Neural cell (in vitro differentiated cells): ENCODE measurements around the gene VAV2. TPM values are rescaled to one million over a fixed set of nuclear protein-coding genes. Genes with fewer than 3 reads are reported as not detected.

Source experiments
- H2AFZ ChIP-seq: fragments of 200-600, 300-800 bp; sonication (generic), shearing (Covaris generic); 2 replicates; pipeline ENCODE4 v1.6.0; 2014; ENCODE audit warnings: low read depth, mild to moderate bottlenecking, antibody characterized with exemption, low read length, moderate library complexity
- H3F3A ChIP-seq: fragments of 200-600 bp; shearing (Covaris generic); 2 replicates; pipeline ENCODE4 v1.6.1; 2016; ENCODE audit warnings: mild to moderate bottlenecking, moderate library complexity, mixed read lengths, antibody characterized with exemption, low read length; ENCODE audit not compliant: insufficient read depth, poor library complexity, severe bottlenecking
- H3K27ac ChIP-seq: fragments of 200-600, 300-800 bp; sonication (generic), shearing (Covaris generic); 2 replicates; pipeline ENCODE4 v1.5.1; 2014; ENCODE audit warnings: mild to moderate bottlenecking, low read length, moderate library complexity
- H3K27me3 ChIP-seq: fragments of 300-800, 200-600 bp; sonication (generic), shearing (Covaris generic); 2 replicates; pipeline ENCODE4 v1.6.0; 2014; ENCODE audit warnings: mild to moderate bottlenecking, low read depth, low read length, moderate library complexity; ENCODE audit not compliant: insufficient read depth
- H3K36me3 ChIP-seq: fragments of 300-800, 200-600 bp; sonication (generic), shearing (Covaris generic); 2 replicates; pipeline ENCODE4 v1.5.1; 2014; ENCODE audit warnings: mild to moderate bottlenecking, antibody characterized with exemption, low read length, moderate library complexity; ENCODE audit not compliant: insufficient read depth
- H3K4me2 ChIP-seq: fragments of 300-800, 200-600 bp; sonication (generic), shearing (Covaris generic); 2 replicates; pipeline ENCODE4 v1.6.0; 2014; ENCODE audit warnings: mild to moderate bottlenecking, low read length
- H3K4me3 ChIP-seq: fragments of 300-800, 200-600 bp; sonication (generic), shearing (Covaris generic); 2 replicates; pipeline ENCODE4 v1.5.1; 2014; ENCODE audit warnings: mild to moderate bottlenecking, low read length, moderate library complexity
- H3K79me2 ChIP-seq: fragments of 200-600 bp; shearing (Covaris generic); replicated peaks from 2 replicates; pipeline ENCODE4 v1.6.0; 2014; ENCODE audit warnings: mild to moderate bottlenecking, low read length, moderate library complexity; ENCODE audit not compliant: insufficient read depth
- H3K9ac ChIP-seq: fragments of 300-800, 200-600 bp; sonication (generic), shearing (Covaris generic); 2 replicates; pipeline ENCODE4 v1.6.1; 2016; ENCODE audit warnings: mild to moderate bottlenecking, low read length, mixed read lengths
- H3K9me2 ChIP-seq: fragments of 200-600 bp; shearing (Covaris generic); 2 replicates; pipeline ENCODE4 v1.6.1; 2016; ENCODE audit warnings: mild to moderate bottlenecking, low read length, mixed read lengths; ENCODE audit not compliant: insufficient read depth
- H3K9me3 ChIP-seq: fragments of 200-600, 300-800 bp; sonication (generic), shearing (Covaris generic); 2 replicates; pipeline ENCODE4 v1.6.1; 2016; ENCODE audit warnings: mild to moderate bottlenecking, mixed run types, low read length, moderate library complexity, mixed read lengths
- H4K20me1 ChIP-seq: fragments of 200-600 bp; shearing (Covaris generic); 2 replicates; pipeline ENCODE4 v1.6.1; 2016; ENCODE audit warnings: mild to moderate bottlenecking, mixed run types; ENCODE audit not compliant: insufficient read depth
- EP300 ChIP-seq: fragments of 450-650 bp; conservative IDR thresholded peaks from 2 replicates; pipeline ENCODE4 v1.6.1; 2014; ENCODE audit warnings: antibody characterized with exemption, mild to moderate bottlenecking, moderate library complexity; ENCODE audit not compliant: poor library complexity, severe bottlenecking
- EZH2 ChIP-seq: fragments of 200-600, 300-800 bp; shearing (Covaris generic), sonication (generic); IDR thresholded peaks from 2 replicates; pipeline ENCODE4 v1.6.1; 2014; ENCODE audit warnings: antibody characterized with exemption, low read length, borderline replicate concordance, mild to moderate bottlenecking; ENCODE audit not compliant: insufficient read depth, poor library complexity, severe bottlenecking
- MXI1 ChIP-seq: fragments of 450-650 bp; conservative IDR thresholded peaks from 2 replicates; pipeline ENCODE4 v1.6.1; 2014; ENCODE audit warnings: antibody characterized with exemption, mild to moderate bottlenecking; ENCODE audit not compliant: poor library complexity, severe bottlenecking
- POLR2AphosphoS5 ChIP-seq: IDR thresholded peaks from 2 replicates; pipeline ENCODE4 v1.6.1; 2012
- RAD21 ChIP-seq: fragments of 450-650 bp; conservative IDR thresholded peaks from 2 replicates; pipeline ENCODE4 v1.6.1; 2014; ENCODE audit warnings: antibody characterized with exemption, mild to moderate bottlenecking, moderate library complexity
- SMC3 ChIP-seq: fragments of 450-650 bp; conservative IDR thresholded peaks from 2 replicates; pipeline ENCODE4 v1.6.1; 2014; ENCODE audit warnings: antibody characterized with exemption, mild to moderate bottlenecking, moderate library complexity; ENCODE audit not compliant: poor library complexity
- TAF1 ChIP-seq: IDR thresholded peaks from 2 replicates; pipeline ENCODE4 v1.6.1; 2012; ENCODE audit warnings: low read depth
- polyA plus RNA-seq: library from polyadenylated mRNA; depleted of rRNA; stranded (reverse); fragments of >200 nt; gene quantifications from 2 replicates; pipeline ENCODE4 v1.2.3, GENCODE V29; 2014
- TF ChIP-seq, protein P1 (sequence below): IDR thresholded peaks from 2 replicates; pipeline ENCODE4 v1.6.1; 2012; ENCODE audit warnings: borderline replicate concordance
- TF ChIP-seq, protein P2 (sequence below): fragments of 450-650 bp; IDR thresholded peaks from 2 replicates; pipeline ENCODE4 v1.5.1; 2014; ENCODE audit warnings: antibody characterized with exemption, mild to moderate bottlenecking, moderate library complexity; ENCODE audit not compliant: poor library complexity, severe bottlenecking

The VAV2 gene
- polyA plus RNA-seq, 1 donor from 2014 or later, result 35.2 TPM

DNA sequence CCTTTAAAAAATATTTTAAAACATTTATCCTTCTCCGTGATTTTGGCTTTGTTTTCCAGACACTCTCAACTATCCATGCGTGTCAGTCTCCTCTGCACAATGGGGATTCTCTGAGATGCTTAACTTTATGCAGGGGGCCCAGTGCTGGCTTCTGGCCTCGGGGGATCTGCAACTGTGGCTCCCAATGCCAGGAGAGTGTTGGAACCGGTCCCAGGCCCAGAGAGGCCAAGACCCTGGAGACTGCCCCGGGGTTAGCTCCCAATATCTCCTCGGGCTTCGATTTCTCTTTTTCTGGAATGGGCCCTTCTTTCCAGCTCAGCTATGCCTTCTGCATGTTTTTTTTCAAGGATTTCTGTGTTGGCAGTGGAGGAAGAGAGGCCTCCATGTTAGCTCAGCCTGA is 233.9 kb downstream of the VAV2 start:
- TF ChIP-seq SMC3 (no peak), EP300 (no peak)
- H2AFZ ChIP-seq, result no peak overlapping the region
- H3K9me2 ChIP-seq, result no peaks in the 10 kb centered on the region

DNA sequence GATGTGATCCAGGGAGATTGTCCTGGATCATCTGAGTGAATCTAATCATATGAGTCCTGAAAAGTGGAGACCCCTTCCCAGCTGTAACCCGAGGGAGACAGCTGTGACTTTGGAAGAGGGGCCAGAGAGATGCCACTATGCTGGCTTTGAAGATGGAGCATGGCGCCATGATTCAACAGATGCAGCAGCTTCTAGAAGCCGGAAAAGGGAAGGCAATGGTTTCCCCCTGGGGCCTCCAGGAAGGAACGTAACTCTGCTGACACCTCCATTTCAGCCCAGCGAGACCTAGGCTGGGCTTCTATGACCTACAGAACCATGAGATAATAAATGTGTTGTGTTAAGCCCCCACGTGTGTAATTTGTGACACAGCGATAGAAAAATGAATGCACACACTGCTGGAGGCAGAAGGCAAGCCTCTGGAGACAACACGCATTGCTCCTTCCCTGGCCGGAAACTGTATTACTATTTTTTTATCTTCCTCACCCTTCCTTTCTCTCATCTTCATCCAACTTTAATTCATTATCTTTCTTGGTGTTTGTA is 237.4 kb downstream of the VAV2 start:
- no peak for TF ChIP-seq TAF1
- TF ChIP-seq, protein P1, sequence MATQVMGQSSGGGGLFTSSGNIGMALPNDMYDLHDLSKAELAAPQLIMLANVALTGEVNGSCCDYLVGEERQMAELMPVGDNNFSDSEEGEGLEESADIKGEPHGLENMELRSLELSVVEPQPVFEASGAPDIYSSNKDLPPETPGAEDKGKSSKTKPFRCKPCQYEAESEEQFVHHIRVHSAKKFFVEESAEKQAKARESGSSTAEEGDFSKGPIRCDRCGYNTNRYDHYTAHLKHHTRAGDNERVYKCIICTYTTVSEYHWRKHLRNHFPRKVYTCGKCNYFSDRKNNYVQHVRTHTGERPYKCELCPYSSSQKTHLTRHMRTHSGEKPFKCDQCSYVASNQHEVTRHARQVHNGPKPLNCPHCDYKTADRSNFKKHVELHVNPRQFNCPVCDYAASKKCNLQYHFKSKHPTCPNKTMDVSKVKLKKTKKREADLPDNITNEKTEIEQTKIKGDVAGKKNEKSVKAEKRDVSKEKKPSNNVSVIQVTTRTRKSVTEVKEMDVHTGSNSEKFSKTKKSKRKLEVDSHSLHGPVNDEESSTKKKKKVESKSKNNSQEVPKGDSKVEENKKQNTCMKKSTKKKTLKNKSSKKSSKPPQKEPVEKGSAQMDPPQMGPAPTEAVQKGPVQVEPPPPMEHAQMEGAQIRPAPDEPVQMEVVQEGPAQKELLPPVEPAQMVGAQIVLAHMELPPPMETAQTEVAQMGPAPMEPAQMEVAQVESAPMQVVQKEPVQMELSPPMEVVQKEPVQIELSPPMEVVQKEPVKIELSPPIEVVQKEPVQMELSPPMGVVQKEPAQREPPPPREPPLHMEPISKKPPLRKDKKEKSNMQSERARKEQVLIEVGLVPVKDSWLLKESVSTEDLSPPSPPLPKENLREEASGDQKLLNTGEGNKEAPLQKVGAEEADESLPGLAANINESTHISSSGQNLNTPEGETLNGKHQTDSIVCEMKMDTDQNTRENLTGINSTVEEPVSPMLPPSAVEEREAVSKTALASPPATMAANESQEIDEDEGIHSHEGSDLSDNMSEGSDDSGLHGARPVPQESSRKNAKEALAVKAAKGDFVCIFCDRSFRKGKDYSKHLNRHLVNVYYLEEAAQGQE, result no peak
- no peak for TF ChIP-seq MXI1
- TF ChIP-seq, protein P2, sequence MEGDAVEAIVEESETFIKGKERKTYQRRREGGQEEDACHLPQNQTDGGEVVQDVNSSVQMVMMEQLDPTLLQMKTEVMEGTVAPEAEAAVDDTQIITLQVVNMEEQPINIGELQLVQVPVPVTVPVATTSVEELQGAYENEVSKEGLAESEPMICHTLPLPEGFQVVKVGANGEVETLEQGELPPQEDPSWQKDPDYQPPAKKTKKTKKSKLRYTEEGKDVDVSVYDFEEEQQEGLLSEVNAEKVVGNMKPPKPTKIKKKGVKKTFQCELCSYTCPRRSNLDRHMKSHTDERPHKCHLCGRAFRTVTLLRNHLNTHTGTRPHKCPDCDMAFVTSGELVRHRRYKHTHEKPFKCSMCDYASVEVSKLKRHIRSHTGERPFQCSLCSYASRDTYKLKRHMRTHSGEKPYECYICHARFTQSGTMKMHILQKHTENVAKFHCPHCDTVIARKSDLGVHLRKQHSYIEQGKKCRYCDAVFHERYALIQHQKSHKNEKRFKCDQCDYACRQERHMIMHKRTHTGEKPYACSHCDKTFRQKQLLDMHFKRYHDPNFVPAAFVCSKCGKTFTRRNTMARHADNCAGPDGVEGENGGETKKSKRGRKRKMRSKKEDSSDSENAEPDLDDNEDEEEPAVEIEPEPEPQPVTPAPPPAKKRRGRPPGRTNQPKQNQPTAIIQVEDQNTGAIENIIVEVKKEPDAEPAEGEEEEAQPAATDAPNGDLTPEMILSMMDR, result no peak
- no peak for TF ChIP-seq SMC3
- TF ChIP-seq EP300, result no peak
- no peak for TF ChIP-seq RAD21
- no peak for TF ChIP-seq POLR2AphosphoS5
- TF ChIP-seq EZH2, result no peak
- H3K9ac ChIP-seq, result no peak overlapping the region
- H3K36me3 ChIP-seq, result no peaks in the 10 kb centered on the region
- no peak overlapping the region for H2AFZ ChIP-seq
- H3K4me2 ChIP-seq, result no peak overlapping the region
- H3K27ac ChIP-seq, result no peak overlapping the region
- H3K4me3 ChIP-seq, result no peak overlapping the region
- no peaks in the 10 kb centered on the region for H3K9me2 ChIP-seq
- H3F3A ChIP-seq, result no peaks in the 10 kb centered on the region
- no peaks in the 10 kb centered on the region for H3K9me3 ChIP-seq
- H3K27me3 ChIP-seq, result no peaks in the 10 kb centered on the region
- no peaks in the 10 kb centered on the region for H3K79me2 ChIP-seq
- H4K20me1 ChIP-seq, result no peaks in the 10 kb centered on the region

More for the DNA sequence above, 233.9 kb downstream of the VAV2 start:
- no peaks in the 10 kb centered on the region for H3K9me3 ChIP-seq
- no peak overlapping the region for H3K4me2 ChIP-seq
- H3K9ac ChIP-seq, result no peak overlapping the region
- no peaks in the 10 kb centered on the region for H4K20me1 ChIP-seq
- no peak overlapping the region for H3K4me3 ChIP-seq
- H3K27me3 ChIP-seq, result no peaks in the 10 kb centered on the region
- H3F3A ChIP-seq, result no peaks in the 10 kb centered on the region
- no peaks in the 10 kb centered on the region for H3K36me3 ChIP-seq
- H3K79me2 ChIP-seq, result no peaks in the 10 kb centered on the region
- H3K27ac ChIP-seq, result no peak overlapping the region

DNA sequence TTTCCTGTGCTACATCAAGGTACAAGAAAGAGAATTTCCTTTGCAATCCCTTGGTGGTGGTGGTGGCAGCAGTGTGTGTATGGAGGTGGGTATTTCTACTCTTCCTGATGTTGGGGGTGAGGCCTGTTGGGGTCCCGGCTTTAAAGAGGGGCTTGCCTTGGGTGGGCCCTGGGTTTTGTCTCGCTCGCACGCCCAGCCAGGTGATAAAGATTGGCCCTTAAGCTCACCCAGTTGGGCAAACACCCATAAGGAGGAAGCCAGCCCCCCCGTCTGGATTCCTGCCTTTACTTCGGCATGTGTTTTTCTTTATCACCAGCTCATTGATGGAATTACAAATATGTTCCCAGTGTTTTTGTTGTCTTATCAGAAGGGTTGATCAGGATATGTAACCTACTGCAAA is 237.9 kb downstream of the VAV2 start:
- H3K36me3 ChIP-seq, result no peaks in the 10 kb centered on the region
- no peaks in the 10 kb centered on the region for H3K9me2 ChIP-seq
- no peaks in the 10 kb centered on the region for H3F3A ChIP-seq
- TF ChIP-seq, protein P2, result no peak
- TF ChIP-seq EP300 (no peak), TAF1 (no peak), RAD21 (no peak), EZH2 (no peak), MXI1 (no peak), POLR2AphosphoS5 (no peak), SMC3 (no peak)
- TF ChIP-seq, protein P1, result no peak
- H3K4me3 ChIP-seq, result no peak overlapping the region
- H3K4me2 ChIP-seq, result no peak overlapping the region
- H3K9ac ChIP-seq, result no peak overlapping the region
- no peaks in the 10 kb centered on the region for H3K9me3 ChIP-seq
- H3K79me2 ChIP-seq, result no peaks in the 10 kb centered on the region
- H4K20me1 ChIP-seq, result no peaks in the 10 kb centered on the region
- H2AFZ ChIP-seq, result no peak overlapping the region
- H3K27me3 ChIP-seq, result no peaks in the 10 kb centered on the region
- no peak overlapping the region for H3K27ac ChIP-seq
